Embryonic facial prominence (tissue), 1 donor: ENCODE measurements around the gene ANKRD11.

Source experiments
- DNase-seq: peaks from one replicate; pipeline ENCODE4 v3.0.0-alpha.2; 2016; ENCODE audit errors: extremely low spot score

The ANKRD11 gene

DNA sequence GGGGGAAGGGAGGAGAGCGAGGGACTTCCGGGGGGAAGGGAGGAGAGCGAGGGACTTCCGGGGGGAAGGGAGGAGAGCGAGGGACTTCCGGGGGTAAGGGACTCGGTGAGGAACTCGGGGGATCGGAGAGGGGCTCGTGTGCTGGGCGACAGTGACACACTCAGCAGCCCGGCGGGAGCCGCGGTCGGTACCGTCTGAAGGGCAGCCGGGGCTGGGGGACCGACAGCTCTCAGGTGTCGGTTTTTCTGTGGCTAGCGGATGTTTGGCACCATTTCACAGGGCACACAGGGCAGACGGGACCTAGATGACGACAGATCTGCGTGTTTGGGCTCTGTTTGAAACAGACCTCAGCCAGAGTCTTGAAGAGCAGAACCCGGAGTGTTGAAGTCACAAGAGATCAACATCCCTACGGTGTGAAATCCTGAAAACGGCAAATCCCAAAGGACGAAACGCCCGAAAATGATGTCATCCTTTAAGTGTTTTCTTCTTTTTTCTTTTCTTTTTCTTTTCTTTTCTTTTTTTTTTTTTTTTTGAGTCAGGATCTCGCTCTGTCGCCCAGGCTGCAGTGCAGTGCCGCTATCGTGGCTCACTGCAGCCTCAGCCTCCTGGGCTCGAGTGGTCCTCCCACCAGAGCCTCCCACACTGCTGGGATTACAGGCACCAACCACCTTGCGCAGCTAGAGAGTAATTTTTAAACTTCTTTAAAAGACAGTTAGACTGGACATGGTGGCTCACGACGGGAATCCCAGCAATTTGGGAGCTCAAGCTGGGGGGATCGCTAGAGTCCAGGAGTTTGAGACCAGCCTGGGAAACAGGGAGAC is 249.0 kb downstream of the ANKRD11 start:
- peak; percentile 60 for DNase-seq

DNA sequence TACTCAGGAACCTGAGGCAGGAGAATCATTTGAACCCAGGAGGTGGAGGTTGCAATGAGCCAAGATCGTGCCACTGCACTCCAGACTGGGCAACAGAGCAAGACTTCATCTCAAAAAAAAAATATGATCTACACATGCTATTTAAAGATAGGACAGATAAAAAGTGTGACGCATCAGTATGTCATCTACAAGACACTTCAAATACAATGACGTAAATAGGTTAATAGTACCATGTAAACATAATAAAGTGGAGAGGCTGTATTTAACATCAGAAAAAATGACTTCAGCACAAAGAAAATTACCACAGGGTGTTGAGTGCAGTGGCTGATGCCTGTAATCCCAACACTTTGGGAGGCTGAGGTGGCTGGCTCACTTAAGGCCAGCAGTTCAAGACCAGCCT is 252.6 kb downstream of the ANKRD11 start:
- DNase-seq, result no peak

- DNase-seq, result no peak
These were observed 256.5 kb downstream of the ANKRD11 start for GRCh38 chr16:89233678-89234490.

DNA sequence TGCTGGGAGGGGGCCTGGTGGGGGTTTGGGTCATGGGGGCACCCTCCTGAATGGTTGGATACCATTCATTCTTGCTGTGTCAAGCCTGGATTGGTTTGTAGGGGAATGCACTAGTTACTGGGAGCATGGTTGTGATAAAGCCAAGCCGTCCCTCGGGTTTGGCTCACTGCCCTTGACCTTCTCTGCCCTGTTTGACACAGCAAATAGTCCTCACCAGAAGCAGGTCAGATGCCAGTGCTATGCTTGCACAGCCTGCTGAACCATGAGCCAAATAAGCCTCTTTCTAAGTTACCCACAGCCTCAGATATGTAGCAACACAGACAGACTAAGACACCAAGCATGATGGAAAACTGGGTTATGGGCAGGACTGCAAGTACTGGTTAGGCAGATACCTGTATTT is 258.3 kb downstream of the ANKRD11 start:
- no peak for DNase-seq

DNA sequence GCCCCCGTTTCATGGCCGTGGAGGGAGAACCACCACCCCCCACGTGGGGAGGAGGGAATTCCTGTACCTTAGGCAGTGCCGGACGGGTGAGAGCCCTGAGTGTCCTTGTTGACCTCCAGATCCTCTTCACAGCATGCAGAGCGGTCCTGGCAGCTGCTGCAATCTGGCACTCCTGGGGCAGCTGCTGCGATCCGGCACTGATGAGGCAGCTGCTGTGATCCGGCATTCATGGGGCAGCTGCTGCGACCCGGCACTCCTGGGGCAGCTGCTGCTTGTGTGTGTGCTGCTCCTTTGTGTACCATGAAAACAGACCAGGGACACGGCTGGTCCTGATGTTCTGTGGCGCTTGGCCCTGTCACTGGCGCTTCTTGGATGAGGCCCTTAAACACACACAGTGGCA is 260.1 kb downstream of the ANKRD11 start:
- DNase-seq, result no peak

- DNase-seq, result no peak
These were observed 265.7 kb downstream of the ANKRD11 start for GRCh38 chr16:89224665-89225064.

GRCh38 chr16:89222931-89223330 is 267.4 kb downstream of the ANKRD11 start:
- DNase-seq, result no peak

GRCh38 chr16:89221604-89222003 is 268.8 kb downstream of the ANKRD11 start:
- DNase-seq, result no peak

DNA sequence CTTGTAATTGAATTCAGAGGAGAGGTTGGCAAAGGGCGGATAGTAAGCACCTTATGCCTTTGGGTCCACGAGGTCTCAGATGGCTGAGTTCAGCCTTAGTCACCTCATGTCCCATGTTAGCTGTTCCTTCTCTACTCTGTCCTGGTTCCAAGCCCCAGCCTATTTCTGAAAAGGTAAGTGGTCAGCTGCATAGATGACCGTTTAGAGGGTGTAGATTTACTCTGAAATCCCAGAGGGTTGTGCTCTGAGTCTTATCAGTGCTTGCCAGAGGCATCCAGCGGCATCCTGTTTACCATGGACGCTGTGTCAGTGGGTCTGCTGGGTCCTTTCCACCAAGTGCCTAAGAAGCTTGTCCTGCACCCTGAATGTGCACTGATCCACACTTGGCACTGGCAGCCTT is 271.0 kb downstream of the ANKRD11 start:
- no peak for DNase-seq
